ENCODE measurements around the gene ARG2. TPM values are rescaled to one million over a fixed set of nuclear protein-coding genes. Genes with fewer than 3 reads are reported as not detected.

ARG2 gene
- total RNA-seq, 1 donor from 2014 or later = 11.1 TPM

GRCh38 chr14:67602995-67603545 is 16.6 kb upstream of the ARG2 start:
- no peaks in the 10 kb centered on the region for H3K9me3 Mint-ChIP-seq (ENCODE audit: low read depth)
- H3K36me3 Mint-ChIP-seq (ENCODE audit: low read depth) = no peaks in the 10 kb centered on the region
- H3K27ac Mint-ChIP-seq (ENCODE audit: unreplicated experiment) = no peak overlapping the region
- no peak for DNase-seq (ENCODE audit: low spot score)
- TF ChIP-seq CTCF (IDR thresholded peaks at IDR 0.05) = no peak
- H3K4me3 Mint-ChIP-seq (ENCODE audit: unreplicated experiment) = no peak overlapping the region
- peaks cover 2% of the 10 kb centered on the region for H3K27me3 Mint-ChIP-seq (ENCODE audit: low read depth)
- H3K4me1 Mint-ChIP-seq (ENCODE audit: low read depth) = peaks cover 18% of the 10 kb centered on the region

DNA sequence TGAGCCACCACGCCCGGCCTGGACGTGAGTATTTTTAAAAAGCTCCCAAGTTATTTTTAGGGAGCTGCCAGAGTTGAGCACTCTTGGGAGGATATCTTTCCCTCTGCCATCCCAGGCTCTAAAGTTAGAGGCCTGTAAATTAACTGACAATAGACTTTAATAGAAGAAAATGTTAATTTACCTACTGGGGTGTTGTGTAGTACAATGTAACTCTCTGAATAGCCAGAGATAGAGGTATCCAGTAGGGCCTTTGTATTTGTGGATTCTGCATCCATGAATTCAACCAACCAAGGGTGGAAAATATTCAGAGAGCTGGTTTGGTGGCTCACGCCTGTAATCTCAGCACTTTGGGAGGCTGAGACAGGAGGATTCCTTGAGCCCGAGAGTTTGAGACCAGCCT is 12.1 kb upstream of the ARG2 start:
- DNase-seq (ENCODE audit: low spot score) = no peak
- H3K4me1 Mint-ChIP-seq (ENCODE audit: low read depth) = no peaks in the 10 kb centered on the region
- H3K9me3 Mint-ChIP-seq (ENCODE audit: low read depth) = no peaks in the 10 kb centered on the region
- H3K36me3 Mint-ChIP-seq (ENCODE audit: low read depth) = no peaks in the 10 kb centered on the region
- H3K27me3 Mint-ChIP-seq (ENCODE audit: low read depth) = peaks cover 9% of the 10 kb centered on the region
- H3K27ac Mint-ChIP-seq (ENCODE audit: unreplicated experiment) = no peak overlapping the region
- no peak overlapping the region for H3K4me3 Mint-ChIP-seq (ENCODE audit: unreplicated experiment)
- no peak for TF ChIP-seq CTCF (IDR thresholded peaks at IDR 0.05)

DNA sequence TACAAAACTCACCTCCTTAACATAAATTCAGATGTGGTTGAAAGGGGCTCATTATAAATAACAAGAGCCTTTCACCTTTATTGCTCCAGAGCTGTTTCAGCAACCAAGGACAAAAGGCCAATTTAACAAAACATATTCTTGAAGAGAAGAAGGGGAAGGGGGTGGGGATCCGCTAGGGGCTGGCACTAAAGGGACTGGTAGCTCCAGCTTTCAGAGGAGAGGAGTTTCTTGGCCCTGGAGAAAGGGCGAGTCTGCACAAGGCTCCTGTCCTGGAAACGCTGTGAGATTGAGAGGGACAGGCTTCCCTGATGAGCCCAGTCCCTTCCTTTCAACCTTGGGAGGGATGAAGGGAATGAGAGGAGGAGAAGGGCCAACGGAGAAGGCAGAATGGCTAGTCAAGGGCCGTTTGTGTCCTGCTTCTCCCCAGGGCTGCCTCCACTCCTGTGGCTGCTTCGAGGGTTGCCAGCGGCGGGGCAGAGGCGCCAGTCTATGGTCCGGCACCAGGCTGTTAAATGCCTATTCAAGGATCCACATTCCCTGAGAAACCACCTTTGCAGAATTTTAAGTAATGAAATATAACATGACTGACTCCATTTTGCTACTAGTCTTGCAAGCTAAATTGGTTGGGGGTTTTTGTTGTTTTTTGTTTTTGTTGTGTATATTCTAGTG is 9.9 kb upstream of the ARG2 start:
- no peak for DNase-seq (ENCODE audit: low spot score)
- Mint-ChIP-seq H3K36me3 (ENCODE audit: low read depth) (no peaks in the 10 kb centered on the region), H3K27me3 (ENCODE audit: low read depth) (peaks cover 9% of the 10 kb centered on the region), H3K4me3 (ENCODE audit: unreplicated experiment) (no peak overlapping the region), H3K27ac (ENCODE audit: unreplicated experiment) (peak overlapping the region; percentile 49), H3K4me1 (ENCODE audit: low read depth) (no peaks in the 10 kb centered on the region), H3K9me3 (ENCODE audit: low read depth) (no peaks in the 10 kb centered on the region)
- TF ChIP-seq CTCF (IDR thresholded peaks at IDR 0.05) = no peak

DNA sequence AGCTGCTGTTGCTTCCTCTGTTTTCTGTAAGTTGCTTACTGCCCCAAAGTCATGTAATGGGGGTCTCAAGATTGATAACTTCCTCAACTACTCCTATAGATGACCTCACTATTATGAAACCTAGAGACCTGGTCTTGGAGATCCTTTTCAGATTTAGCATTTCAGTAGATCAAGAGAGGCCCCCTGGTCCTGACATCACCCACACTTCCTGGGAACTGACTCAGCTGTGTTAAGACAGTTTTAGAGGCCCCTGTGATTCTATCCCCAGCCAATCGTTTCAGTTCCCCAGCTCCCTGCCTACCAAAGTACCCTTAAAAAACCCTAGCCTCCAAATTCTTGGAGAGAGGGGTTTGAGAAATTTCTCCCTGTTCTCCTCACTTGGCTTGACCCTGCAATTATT is 9.2 kb upstream of the ARG2 start:
- DNase-seq (ENCODE audit: low spot score) = no peak
- H3K27me3 Mint-ChIP-seq (ENCODE audit: low read depth) = peaks cover 7% of the 10 kb centered on the region
- no peaks in the 10 kb centered on the region for H3K4me1 Mint-ChIP-seq (ENCODE audit: low read depth)
- H3K36me3 Mint-ChIP-seq (ENCODE audit: low read depth) = no peaks in the 10 kb centered on the region
- no peak overlapping the region for H3K4me3 Mint-ChIP-seq (ENCODE audit: unreplicated experiment)
- TF ChIP-seq CTCF (IDR thresholded peaks at IDR 0.05) = no peak
- no peaks in the 10 kb centered on the region for H3K9me3 Mint-ChIP-seq (ENCODE audit: low read depth)
- no peak overlapping the region for H3K27ac Mint-ChIP-seq (ENCODE audit: unreplicated experiment)

GRCh38 chr14:67618617-67619063 is 1.1 kb upstream of the ARG2 start:
- Mint-ChIP-seq H3K9me3 (ENCODE audit: low read depth) (no peaks in the 10 kb centered on the region), H3K36me3 (ENCODE audit: low read depth) (no peaks in the 10 kb centered on the region), H3K4me3 (ENCODE audit: unreplicated experiment) (peak overlapping the region; percentile 77), H3K27me3 (ENCODE audit: low read depth) (peaks cover 3% of the 10 kb centered on the region), H3K4me1 (ENCODE audit: low read depth) (peaks cover 38% of the 10 kb centered on the region), H3K27ac (ENCODE audit: unreplicated experiment) (peak overlapping the region; percentile 93)
- no peak for DNase-seq (ENCODE audit: low spot score)
- TF ChIP-seq CTCF (IDR thresholded peaks at IDR 0.05) = peak; percentile 92
